Parathyroid adenoma (tissue), 2 donors: ENCODE results near the gene PTPRJ.

ENCODE experiments used
- H2AFZ ChIP-seq: fragments of 300-600 bp; sonication (generic); one replicate; pipeline ENCODE4 v1.7.0; 2017; ENCODE audit warnings: antibody characterized with exemption, mild to moderate bottlenecking
- H3K27ac ChIP-seq: fragments of 300-600 bp; sonication (generic); one replicate; pipeline ENCODE4 v1.7.0; 2017
- H3K27me3 ChIP-seq: fragments of 300-600 bp; sonication (generic); one replicate; pipeline ENCODE4 v1.7.0; 2017; ENCODE audit warnings: low read length; ENCODE audit not compliant: control insufficient read depth, insufficient read depth
- H3K36me3 ChIP-seq: fragments of 300-600 bp; sonication (generic); one replicate; pipeline ENCODE4 v1.7.0; 2017; ENCODE audit warnings: low read length; ENCODE audit not compliant: control insufficient read depth, insufficient read depth
- H3K4me1 ChIP-seq: fragments of 300-600 bp; sonication (generic); one replicate; pipeline ENCODE4 v1.7.0; 2017; ENCODE audit warnings: control low read depth
- H3K4me2 ChIP-seq: fragments of 300-600 bp; sonication (generic); one replicate; pipeline ENCODE4 v1.7.0; 2017; ENCODE audit warnings: low read length
- H3K4me3 ChIP-seq: fragments of 300-600 bp; sonication (generic); one replicate; pipeline ENCODE4 v1.7.0; 2017; ENCODE audit warnings: low read depth, low read length
- H3K79me2 ChIP-seq: fragments of 300-600 bp; sonication (generic); one replicate; pipeline ENCODE4 v1.7.0; 2017; ENCODE audit warnings: control low read depth
- H3K9ac ChIP-seq: fragments of 300-600 bp; sonication (generic); one replicate; pipeline ENCODE4 v1.7.0; 2017; ENCODE audit warnings: mild to moderate bottlenecking
- H3K9me3 ChIP-seq: fragments of 300-600 bp; sonication (generic); one replicate; pipeline ENCODE4 v1.7.0; 2017; ENCODE audit warnings: low read length; ENCODE audit not compliant: control insufficient read depth
- TF ChIP-seq, protein P1 (sequence below): fragments of 300-600 bp; sonication (generic); IDR thresholded peaks from one replicate; pipeline ENCODE4 v1.7.0; 2017; ENCODE audit warnings: antibody characterized with exemption, mild to moderate bottlenecking
- donor health status: primary hyperparathyroidism.

Gene PTPRJ

DNA sequence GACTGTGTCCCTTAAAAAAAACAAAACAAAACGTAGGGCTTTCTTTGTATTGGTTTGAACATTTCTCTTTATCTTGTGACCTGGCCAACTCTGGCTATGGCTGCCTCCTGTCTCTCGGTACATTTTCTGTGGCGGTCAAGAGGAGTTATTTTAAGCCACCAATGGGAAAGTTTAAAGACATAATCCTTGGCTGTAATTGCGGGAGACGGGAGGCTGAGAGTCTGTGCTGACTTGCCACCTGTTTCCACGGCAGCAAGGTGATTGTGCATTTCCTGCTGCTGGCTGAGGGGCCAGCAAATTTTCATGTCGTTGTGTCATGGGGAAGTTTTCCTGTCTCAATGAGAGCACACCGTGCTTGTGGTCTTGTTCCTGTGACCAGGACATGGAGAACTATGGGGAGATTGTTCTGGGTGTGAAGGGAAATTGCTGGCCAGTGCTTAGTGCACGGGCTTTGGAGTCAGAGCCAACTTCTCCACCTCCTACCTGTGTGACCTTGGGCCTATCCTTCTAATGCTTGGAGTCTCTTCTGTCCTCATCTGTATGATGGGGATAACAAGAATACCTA is 11.0 kb downstream of the PTPRJ start:
- Histone ChIP-seq H3K9ac (no peak overlapping the region), H2AFZ (no peak overlapping the region), H3K27me3 (no peaks in the 10 kb centered on the region), H3K79me2 (peaks cover 2% of the 10 kb centered on the region), H3K4me2 (peak overlapping the region; percentile 30), H3K36me3 (no peaks in the 10 kb centered on the region), H3K9me3 (no peaks in the 10 kb centered on the region), H3K4me1 (no peaks in the 10 kb centered on the region), H3K27ac (no peak overlapping the region), H3K4me3 (no peak overlapping the region)
- TF ChIP-seq, protein P1, sequence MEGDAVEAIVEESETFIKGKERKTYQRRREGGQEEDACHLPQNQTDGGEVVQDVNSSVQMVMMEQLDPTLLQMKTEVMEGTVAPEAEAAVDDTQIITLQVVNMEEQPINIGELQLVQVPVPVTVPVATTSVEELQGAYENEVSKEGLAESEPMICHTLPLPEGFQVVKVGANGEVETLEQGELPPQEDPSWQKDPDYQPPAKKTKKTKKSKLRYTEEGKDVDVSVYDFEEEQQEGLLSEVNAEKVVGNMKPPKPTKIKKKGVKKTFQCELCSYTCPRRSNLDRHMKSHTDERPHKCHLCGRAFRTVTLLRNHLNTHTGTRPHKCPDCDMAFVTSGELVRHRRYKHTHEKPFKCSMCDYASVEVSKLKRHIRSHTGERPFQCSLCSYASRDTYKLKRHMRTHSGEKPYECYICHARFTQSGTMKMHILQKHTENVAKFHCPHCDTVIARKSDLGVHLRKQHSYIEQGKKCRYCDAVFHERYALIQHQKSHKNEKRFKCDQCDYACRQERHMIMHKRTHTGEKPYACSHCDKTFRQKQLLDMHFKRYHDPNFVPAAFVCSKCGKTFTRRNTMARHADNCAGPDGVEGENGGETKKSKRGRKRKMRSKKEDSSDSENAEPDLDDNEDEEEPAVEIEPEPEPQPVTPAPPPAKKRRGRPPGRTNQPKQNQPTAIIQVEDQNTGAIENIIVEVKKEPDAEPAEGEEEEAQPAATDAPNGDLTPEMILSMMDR: no peak

DNA sequence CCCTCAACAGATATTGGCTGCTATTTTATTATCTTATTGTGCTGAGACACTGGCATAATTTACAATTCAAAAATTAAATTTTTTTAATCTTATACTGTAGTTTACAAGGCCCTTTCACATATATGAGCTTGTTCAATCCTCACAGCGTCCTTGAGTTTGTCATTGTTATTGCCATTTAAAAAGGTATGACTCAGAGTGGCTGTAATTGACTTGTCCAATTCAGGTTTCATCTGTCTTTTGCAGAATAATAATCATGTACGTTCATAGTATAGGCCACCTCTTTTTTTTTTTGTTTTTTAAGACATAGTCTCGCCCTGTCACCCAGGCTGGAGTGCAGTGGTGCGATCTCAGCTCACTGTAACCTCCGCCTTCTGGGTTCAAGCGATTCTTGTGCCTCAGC is 11.5 kb downstream of the PTPRJ start:
- Histone ChIP-seq H2AFZ (no peak overlapping the region), H3K36me3 (no peaks in the 10 kb centered on the region), H3K4me3 (no peak overlapping the region), H3K79me2 (no peaks in the 10 kb centered on the region), H3K27me3 (no peaks in the 10 kb centered on the region), H3K9ac (no peak overlapping the region), H3K27ac (no peak overlapping the region), H3K4me1 (no peaks in the 10 kb centered on the region), H3K9me3 (no peaks in the 10 kb centered on the region), H3K4me2 (no peak overlapping the region)
- TF ChIP-seq, protein P1: no peak

DNA sequence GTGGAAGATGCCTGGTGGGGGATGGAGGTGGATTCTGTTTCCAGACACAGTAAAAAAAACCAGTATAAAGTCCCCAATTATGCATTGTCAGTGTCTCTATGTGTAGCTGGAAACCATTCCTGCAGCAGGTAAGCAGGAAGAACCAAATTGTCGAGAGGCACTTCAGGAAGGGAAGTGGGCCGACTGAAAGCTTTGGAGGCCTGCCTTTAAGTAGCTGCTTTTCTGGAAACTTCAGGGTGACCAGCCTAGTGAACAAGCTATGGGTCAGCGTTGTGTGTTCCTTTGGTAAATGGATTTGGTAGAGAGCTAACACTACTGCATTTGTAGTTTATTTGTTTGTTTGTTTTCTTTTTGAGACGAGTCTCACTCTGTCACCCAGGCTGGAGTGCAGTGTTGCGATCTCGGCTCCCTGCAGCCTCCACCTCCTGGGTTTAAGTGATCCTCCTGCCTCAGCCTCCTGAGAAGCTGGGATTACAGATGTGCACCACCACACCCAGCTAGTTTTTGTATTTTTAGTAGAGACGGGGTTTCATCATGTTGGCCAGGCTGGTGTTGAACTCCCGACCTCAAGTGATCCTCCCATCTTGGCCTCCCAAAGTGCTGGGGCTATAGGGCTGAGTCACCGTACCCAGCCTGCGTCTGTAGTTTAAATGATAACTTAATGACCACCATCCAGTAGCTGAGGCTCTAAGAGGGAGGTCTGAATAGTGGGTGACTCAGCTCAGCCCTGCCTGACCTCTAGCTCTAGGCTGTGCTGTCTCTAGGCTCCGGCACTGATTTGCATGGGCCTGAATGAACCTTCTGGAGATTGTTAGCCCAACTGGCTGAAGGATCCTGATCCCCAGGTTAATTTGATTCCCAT is 12.8 kb downstream of the PTPRJ start:
- TF ChIP-seq, protein P1: no peak
- Histone ChIP-seq H3K36me3 (no peaks in the 10 kb centered on the region), H3K4me2 (no peak overlapping the region), H3K79me2 (no peaks in the 10 kb centered on the region), H3K9ac (no peak overlapping the region), H3K4me1 (no peaks in the 10 kb centered on the region), H2AFZ (no peak overlapping the region), H3K9me3 (no peaks in the 10 kb centered on the region), H3K27me3 (no peaks in the 10 kb centered on the region), H3K27ac (no peak overlapping the region), H3K4me3 (no peak overlapping the region)

DNA sequence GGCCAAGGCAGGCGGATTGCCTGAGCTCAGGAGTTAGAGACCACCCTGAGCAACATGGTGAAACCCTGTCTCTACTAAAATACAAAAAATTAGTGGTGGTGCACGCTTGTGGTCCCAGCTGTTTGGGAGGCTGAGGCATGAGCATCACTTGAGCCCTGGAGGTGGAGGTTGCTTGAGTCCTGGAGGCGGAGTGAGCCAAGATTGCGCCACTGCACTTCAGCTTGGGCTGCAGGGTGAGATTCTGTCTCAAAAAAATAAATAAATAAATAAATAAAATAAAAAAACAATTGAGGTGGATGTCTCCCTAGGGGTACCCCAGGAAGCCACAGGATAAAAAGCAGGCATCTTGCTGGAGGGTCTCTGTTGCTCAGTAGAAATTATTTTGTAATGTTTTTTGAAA is 14.1 kb downstream of the PTPRJ start:
- Histone ChIP-seq H3K4me1 (no peaks in the 10 kb centered on the region), H3K4me3 (no peak overlapping the region), H3K27me3 (no peaks in the 10 kb centered on the region), H3K36me3 (no peaks in the 10 kb centered on the region), H3K4me2 (no peak overlapping the region), H3K27ac (no peak overlapping the region), H3K9ac (no peak overlapping the region), H3K9me3 (no peaks in the 10 kb centered on the region), H2AFZ (no peak overlapping the region), H3K79me2 (no peaks in the 10 kb centered on the region)
- TF ChIP-seq, protein P1: no peak
